Measurements from ENCODE around the gene BTNL2. TPM values are rescaled to one million over a fixed set of nuclear protein-coding genes. Genes with fewer than 3 reads are reported as not detected.

Gene BTNL2
- total RNA-seq, 1 experiment from 2014 or later = not detected

- no peak overlapping the region for H3K27ac ChIP-seq (ENCODE audit: insufficient read length, low read depth, low read length)
- no peak for DNase-seq
- H3K18ac ChIP-seq (ENCODE audit: insufficient read length, low read depth, low read length) = no peak overlapping the region
- Mint-ChIP-seq H3K27me3 (ENCODE audit: low read depth) (peaks cover 10% of the 10 kb centered on the region), H3K36me3 (ENCODE audit: insufficient read depth in 1 of 3, low read depth in 3 of 3) (no peaks in the 10 kb centered on the region; a peak in 1 of 7 replicates), H3K4me1 (peaks cover 8 to 11% of the 10 kb centered on the region in 2 experiments), H3K4me3 (no peak overlapping the region), H3K27ac (no peak overlapping the region), H3K9me3 (peaks cover 3 to 7% of the 10 kb centered on the region in 2 experiments; a peak in 4 of 5 replicates)
- no peak overlapping the region for H3K4ac ChIP-seq (ENCODE audit: low read depth, low read length)
- H3K79me1 ChIP-seq (ENCODE audit: insufficient read depth, low read depth, low read length, poor library complexity, severe bottlenecking) = no peaks in the 10 kb centered on the region
- no peaks in the 10 kb centered on the region for H3K23me2 ChIP-seq (ENCODE audit: insufficient read length, low read depth, low read length, poor library complexity, severe bottlenecking)
- H2BK20ac ChIP-seq (ENCODE audit: low read depth, low read length, poor library complexity, severe bottlenecking) = no peak overlapping the region
- no peak overlapping the region for H3K14ac ChIP-seq (ENCODE audit: insufficient read depth, low read length)
- no peaks in the 10 kb centered on the region for H3K79me2 ChIP-seq (ENCODE audit: insufficient read depth, low read length)
- H3K9me3 ChIP-seq (ENCODE audit: control insufficient read depth, low read depth, low read length) = no peaks in the 10 kb centered on the region
- WGBS (ENCODE audit: extremely low coverage, insufficient read length, low lambda C conversion rate) = no CpG with 5 or more reads among the region's 1 CpG
- no peak overlapping the region for H3K23ac ChIP-seq (ENCODE audit: insufficient read length, low read depth, low read length)
- H2BK5ac ChIP-seq (ENCODE audit: insufficient read length, low read length) = no peak overlapping the region
- H2AFZ ChIP-seq (ENCODE audit: low read length) = no peak overlapping the region
- H3K4me2 ChIP-seq (ENCODE audit: insufficient read depth, insufficient read length, low read length) = no peak overlapping the region
- peaks cover 4% of the 10 kb centered on the region; the same call in 1 of the 2 replicates for H3K4me1 ChIP-seq (ENCODE audit: insufficient read depth, low read length)
- H4K91ac ChIP-seq (ENCODE audit: insufficient read length, low read depth, low read length) = no peak overlapping the region
- no peak overlapping the region for H2AK5ac ChIP-seq (ENCODE audit: insufficient read length, low read length)
- H3T11ph ChIP-seq (ENCODE audit: low read length) = no peak overlapping the region
- H2BK12ac ChIP-seq (ENCODE audit: insufficient read length, low read depth, low read length) = no peak overlapping the region
- no peak overlapping the region for H2BK120ac ChIP-seq (ENCODE audit: low read depth, low read length, poor library complexity, severe bottlenecking)
- no peaks in the 10 kb centered on the region for H3K27me3 ChIP-seq (ENCODE audit: insufficient read depth, low read length)
- no peak overlapping the region for H3K9ac ChIP-seq (ENCODE audit: extremely low read depth, insufficient read length, low read length)
- H4K8ac ChIP-seq (replicated peaks; ENCODE audit: insufficient read length, low read depth, low read length) = no peak overlapping the region
- no peak overlapping the region for H4K5ac ChIP-seq (ENCODE audit: insufficient read length, low read depth, low read length)
- H2BK15ac ChIP-seq (ENCODE audit: low read depth, low read length) = no peak overlapping the region
- H3K56ac ChIP-seq (ENCODE audit: insufficient read length, low read depth, low read length) = no peak overlapping the region
- H4K20me1 ChIP-seq (ENCODE audit: control insufficient read depth, insufficient read depth, insufficient read length) = no peaks in the 10 kb centered on the region
- no peak for TF ChIP-seq CTCF (conservative IDR thresholded peaks at IDR 0.05)
Observed at GRCh38 chr6:32405656-32406055, 1.3 kb downstream of the BTNL2 start.
